ENCODE data around the gene C5AR2.
"Not testable (repeated sequence)": the region's sequence is repeated elsewhere in the genome, so short reads cannot be mapped to it uniquely, and the experiment has no call there.

The C5AR2 gene

DNA sequence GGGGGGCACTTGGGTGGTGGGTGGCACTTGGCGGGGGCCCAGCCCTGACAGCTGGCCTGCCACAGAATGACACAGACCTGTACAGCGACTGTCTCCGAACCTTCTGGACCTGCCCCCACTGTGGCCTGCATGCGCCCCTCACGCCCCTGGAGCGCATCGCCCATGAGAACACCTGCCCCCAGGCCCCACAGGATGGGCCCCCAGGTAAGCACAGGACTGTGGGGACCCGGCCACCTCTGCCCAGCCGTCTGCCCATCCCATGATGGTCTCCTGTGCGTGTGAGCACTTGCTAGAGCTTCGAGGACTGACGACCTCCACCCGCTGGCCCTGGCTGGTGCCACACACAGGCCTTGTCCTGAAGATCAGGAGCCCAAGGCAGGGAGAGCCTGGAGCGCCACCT is 49.1 kb downstream of the C5AR2 start:
- Histone ChIP-seq H3K4me3 (IDR thresholded peaks at IDR 0.05; ENCODE audit: insufficient read depth, low read depth, low read length) (no peak overlapping the region), H3K27me3 (ENCODE audit: insufficient read depth, low read depth) (no peaks in the 10 kb centered on the region), H3K79me2 (ENCODE audit: insufficient read depth, low read depth) (no peaks in the 10 kb centered on the region), H3K9ac (no peak overlapping the region), H4K20me1 (ENCODE audit: insufficient read depth) (no peaks in the 10 kb centered on the region), H3K36me3 (ENCODE audit: insufficient read depth) (no peaks in the 10 kb centered on the region), H2AFZ (ENCODE audit: low read depth) (no peak overlapping the region), H3K4me1 (ENCODE audit: low read depth, poor library complexity, severe bottlenecking) (no peaks in the 10 kb centered on the region), H3K27ac (no peak overlapping the region), H3K4me2 (no peak overlapping the region)
- TF ChIP-seq, protein P1, sequence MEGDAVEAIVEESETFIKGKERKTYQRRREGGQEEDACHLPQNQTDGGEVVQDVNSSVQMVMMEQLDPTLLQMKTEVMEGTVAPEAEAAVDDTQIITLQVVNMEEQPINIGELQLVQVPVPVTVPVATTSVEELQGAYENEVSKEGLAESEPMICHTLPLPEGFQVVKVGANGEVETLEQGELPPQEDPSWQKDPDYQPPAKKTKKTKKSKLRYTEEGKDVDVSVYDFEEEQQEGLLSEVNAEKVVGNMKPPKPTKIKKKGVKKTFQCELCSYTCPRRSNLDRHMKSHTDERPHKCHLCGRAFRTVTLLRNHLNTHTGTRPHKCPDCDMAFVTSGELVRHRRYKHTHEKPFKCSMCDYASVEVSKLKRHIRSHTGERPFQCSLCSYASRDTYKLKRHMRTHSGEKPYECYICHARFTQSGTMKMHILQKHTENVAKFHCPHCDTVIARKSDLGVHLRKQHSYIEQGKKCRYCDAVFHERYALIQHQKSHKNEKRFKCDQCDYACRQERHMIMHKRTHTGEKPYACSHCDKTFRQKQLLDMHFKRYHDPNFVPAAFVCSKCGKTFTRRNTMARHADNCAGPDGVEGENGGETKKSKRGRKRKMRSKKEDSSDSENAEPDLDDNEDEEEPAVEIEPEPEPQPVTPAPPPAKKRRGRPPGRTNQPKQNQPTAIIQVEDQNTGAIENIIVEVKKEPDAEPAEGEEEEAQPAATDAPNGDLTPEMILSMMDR (conservative IDR thresholded peaks at IDR 0.05; ENCODE audit: low read depth, low read length) = no peak

DNA sequence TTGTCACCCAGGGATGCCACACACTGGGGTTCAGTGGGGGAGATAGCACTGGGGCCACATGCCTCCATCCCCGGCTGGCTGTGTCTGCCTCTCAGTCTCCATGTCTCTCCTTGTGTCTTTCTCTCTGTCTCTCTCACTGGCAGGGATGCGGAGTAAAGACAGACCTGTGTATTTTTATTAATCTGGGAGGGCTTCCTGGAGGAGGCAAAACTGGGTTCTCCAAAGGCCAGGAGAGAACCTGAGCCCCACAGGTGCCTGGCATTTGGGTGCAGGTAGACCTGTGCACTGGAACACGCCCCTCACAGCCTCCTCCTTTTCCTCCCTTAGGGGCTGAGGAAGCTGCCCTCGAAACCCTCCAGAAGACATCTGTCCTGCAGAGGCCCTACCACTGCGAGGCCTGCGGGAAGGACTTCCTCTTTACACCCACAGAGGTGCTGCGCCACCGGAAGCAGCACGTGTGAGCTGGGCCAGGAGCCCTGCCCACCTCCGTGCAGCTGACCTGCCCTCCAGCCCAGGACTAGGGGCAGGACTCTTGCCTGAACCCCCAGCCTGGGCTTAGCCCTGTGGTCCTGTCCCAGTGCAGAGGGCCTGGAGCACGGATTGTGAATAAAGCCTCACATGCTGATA is 49.8 kb downstream of the C5AR2 start:
- TF ChIP-seq, protein P1 (conservative IDR thresholded peaks at IDR 0.05; ENCODE audit: low read depth, low read length) = no peak
- Histone ChIP-seq H3K36me3 (ENCODE audit: insufficient read depth) (no peaks in the 10 kb centered on the region), H3K27me3 (ENCODE audit: insufficient read depth, low read depth) (no peaks in the 10 kb centered on the region), H2AFZ (ENCODE audit: low read depth) (no peak overlapping the region), H3K79me2 (ENCODE audit: insufficient read depth, low read depth) (no peaks in the 10 kb centered on the region), H3K4me3 (IDR thresholded peaks at IDR 0.05; ENCODE audit: insufficient read depth, low read depth, low read length) (no peak overlapping the region), H3K9ac (no peak overlapping the region), H3K4me1 (ENCODE audit: low read depth, poor library complexity, severe bottlenecking) (no peaks in the 10 kb centered on the region), H3K4me2 (no peak overlapping the region), H4K20me1 (ENCODE audit: insufficient read depth) (no peaks in the 10 kb centered on the region), H3K27ac (no peak overlapping the region)

DNA sequence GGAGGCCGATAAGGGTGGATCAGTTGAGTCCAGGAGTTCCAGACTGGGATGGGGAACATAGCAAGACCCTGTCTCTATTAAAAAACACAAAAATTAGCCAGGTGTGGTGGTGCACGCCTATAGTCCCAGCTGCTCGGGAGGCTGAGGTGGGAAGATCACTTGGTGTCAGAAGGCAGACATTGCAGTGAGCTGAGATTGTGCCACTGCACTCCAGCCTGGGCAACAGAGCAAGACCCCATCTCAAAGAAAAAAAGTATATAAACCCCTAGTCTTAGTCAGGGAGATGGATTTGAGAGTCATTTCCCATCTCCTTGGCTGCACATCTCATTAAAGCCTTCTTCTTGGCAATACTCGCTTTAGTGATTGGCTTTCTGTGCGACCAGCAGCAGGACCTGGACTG is 51.9 kb downstream of the C5AR2 start:
- not testable (repeated sequence) for H3K27me3 ChIP-seq (ENCODE audit: insufficient read depth, low read depth); H2AFZ ChIP-seq (ENCODE audit: low read depth); H4K20me1 ChIP-seq (ENCODE audit: insufficient read depth); H3K4me1 ChIP-seq (ENCODE audit: low read depth, poor library complexity, severe bottlenecking); H3K79me2 ChIP-seq (ENCODE audit: insufficient read depth, low read depth); H3K36me3 ChIP-seq (ENCODE audit: insufficient read depth); H3K4me3 ChIP-seq (IDR thresholded peaks at IDR 0.05; ENCODE audit: insufficient read depth, low read depth, low read length); H3K27ac ChIP-seq; H3K9ac ChIP-seq; H3K4me2 ChIP-seq

DNA sequence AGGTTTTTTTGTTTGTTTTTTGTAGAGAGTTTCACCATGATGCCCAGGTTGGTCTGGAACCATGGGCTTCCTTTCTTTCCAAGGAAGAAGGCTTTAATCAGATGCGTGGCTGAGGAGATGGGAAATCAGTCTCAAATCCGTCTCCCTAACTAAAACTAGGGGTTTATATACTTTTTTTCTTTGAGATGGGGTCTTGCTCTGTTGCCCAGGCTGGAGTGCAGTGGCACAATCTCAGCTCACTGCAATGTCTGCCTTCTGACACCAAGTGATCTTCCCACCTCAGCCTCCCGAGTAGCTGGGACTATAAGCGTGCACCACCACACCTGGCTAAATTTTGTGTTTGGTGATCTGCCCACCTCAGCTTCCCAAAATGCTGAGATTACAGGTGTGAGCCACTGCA is 52.6 kb downstream of the C5AR2 start:
- H2AFZ ChIP-seq (ENCODE audit: low read depth); H3K4me1 ChIP-seq (ENCODE audit: low read depth, poor library complexity, severe bottlenecking); H3K27me3 ChIP-seq (ENCODE audit: insufficient read depth, low read depth); H3K36me3 ChIP-seq (ENCODE audit: insufficient read depth); H3K79me2 ChIP-seq (ENCODE audit: insufficient read depth, low read depth); H3K4me3 ChIP-seq (IDR thresholded peaks at IDR 0.05; ENCODE audit: insufficient read depth, low read depth, low read length); H4K20me1 ChIP-seq (ENCODE audit: insufficient read depth); H3K4me2 ChIP-seq; H3K9ac ChIP-seq; H3K27ac ChIP-seq: not testable (repeated sequence)

DNA sequence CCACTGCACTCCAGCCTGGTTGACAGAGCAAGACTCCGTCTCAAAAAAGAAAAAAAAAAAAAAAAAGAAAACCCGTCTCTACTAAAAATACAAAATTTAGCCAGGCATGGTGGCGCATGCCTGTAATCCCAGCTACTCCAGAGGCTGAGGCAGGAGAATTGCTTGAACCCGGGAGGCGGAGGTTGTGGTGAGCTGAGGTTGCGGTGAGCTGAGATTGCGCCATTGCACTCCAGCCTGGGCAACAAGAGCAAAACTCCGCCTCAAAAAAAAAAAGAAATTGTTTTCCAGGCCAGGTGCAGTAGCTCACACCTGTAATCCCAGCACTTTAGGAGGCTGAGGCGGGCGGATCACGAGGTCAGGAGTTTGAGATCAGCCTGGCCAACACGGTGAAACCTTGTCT is 54.6 kb downstream of the C5AR2 start:
- H3K36me3 ChIP-seq (ENCODE audit: insufficient read depth); H3K79me2 ChIP-seq (ENCODE audit: insufficient read depth, low read depth); H3K4me3 ChIP-seq (IDR thresholded peaks at IDR 0.05; ENCODE audit: insufficient read depth, low read depth, low read length); H3K4me2 ChIP-seq; H3K27me3 ChIP-seq (ENCODE audit: insufficient read depth, low read depth); H3K9ac ChIP-seq; H4K20me1 ChIP-seq (ENCODE audit: insufficient read depth); H3K27ac ChIP-seq; H2AFZ ChIP-seq (ENCODE audit: low read depth); H3K4me1 ChIP-seq (ENCODE audit: low read depth, poor library complexity, severe bottlenecking): not testable (repeated sequence)

DNA sequence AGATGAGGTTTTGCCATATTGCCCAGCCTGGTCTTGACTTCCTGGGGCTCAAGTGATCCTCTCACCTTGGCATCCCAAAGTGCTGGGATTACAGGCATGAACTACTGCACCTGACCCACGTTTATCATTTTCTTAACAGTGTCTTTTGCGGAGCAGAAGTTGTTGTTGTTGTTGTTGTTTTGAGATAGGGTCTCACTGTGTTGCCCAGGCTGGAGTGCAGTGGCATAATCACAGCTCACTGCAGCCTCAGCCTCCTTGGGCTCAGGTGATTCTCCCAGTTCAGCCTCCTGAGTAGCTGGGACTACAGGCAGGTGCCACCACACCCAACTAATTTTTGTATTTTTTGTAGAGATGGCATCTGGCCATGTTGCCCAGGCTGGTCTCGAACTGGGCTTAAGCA is 55.6 kb downstream of the C5AR2 start:
- H3K27me3 ChIP-seq (ENCODE audit: insufficient read depth, low read depth); H3K9ac ChIP-seq; H3K79me2 ChIP-seq (ENCODE audit: insufficient read depth, low read depth); H2AFZ ChIP-seq (ENCODE audit: low read depth); H3K36me3 ChIP-seq (ENCODE audit: insufficient read depth); H3K4me3 ChIP-seq (IDR thresholded peaks at IDR 0.05; ENCODE audit: insufficient read depth, low read depth, low read length); H3K4me2 ChIP-seq; H3K27ac ChIP-seq; H4K20me1 ChIP-seq (ENCODE audit: insufficient read depth); H3K4me1 ChIP-seq (ENCODE audit: low read depth, poor library complexity, severe bottlenecking): not testable (repeated sequence)

DNA sequence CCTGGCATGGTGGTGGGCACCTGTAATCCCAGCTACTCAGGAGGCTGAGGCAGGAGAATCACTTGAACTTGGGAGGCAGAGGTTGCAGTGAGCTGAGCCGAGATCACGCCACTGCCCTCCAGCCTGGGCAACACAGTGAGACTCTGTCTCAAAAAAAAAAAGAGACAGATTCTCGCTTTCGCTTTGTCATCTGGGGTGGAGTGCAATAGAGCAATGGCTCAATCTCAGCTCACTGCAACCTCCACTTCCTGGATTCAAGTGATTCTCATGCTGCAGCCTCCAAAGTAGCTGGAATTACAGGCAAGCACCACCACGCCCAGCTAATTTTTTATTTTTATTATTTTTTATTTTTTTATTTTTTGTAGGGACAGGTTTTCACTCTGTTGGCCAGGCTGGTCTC is 56.7 kb downstream of the C5AR2 start:
- not testable (repeated sequence) for H3K27ac ChIP-seq; H3K36me3 ChIP-seq (ENCODE audit: insufficient read depth); H4K20me1 ChIP-seq (ENCODE audit: insufficient read depth); H3K9ac ChIP-seq; H3K79me2 ChIP-seq (ENCODE audit: insufficient read depth, low read depth); H3K4me1 ChIP-seq (ENCODE audit: low read depth, poor library complexity, severe bottlenecking); H3K4me3 ChIP-seq (IDR thresholded peaks at IDR 0.05; ENCODE audit: insufficient read depth, low read depth, low read length); H2AFZ ChIP-seq (ENCODE audit: low read depth); H3K4me2 ChIP-seq
- peaks cover 13% of the 10 kb centered on the region for H3K27me3 ChIP-seq (ENCODE audit: insufficient read depth, low read depth)
